OCI-LY1 (cell line): Measurements from ENCODE around the gene ST6GALNAC3.

Experiments
- H2AFZ ChIP-seq: fragments of 200-600 bp; sonication (generic), shearing (Covaris generic); 2 replicates; pipeline ENCODE4 v1.6.0; 2014; ENCODE audit warnings: antibody characterized with exemption, mild to moderate bottlenecking, low read length
- H3F3A ChIP-seq: fragments of 200-600 bp; sonication (generic), shearing (Covaris generic); 2 replicates; pipeline ENCODE4 v1.6.0; 2014; ENCODE audit warnings: mild to moderate bottlenecking, antibody characterized with exemption, low read length, moderate library complexity; ENCODE audit not compliant: insufficient read depth
- H3K27ac ChIP-seq: fragments of 200-600 bp; sonication (generic); 2 replicates; pipeline ENCODE4 v1.5.1; 2014; ENCODE audit warnings: low read length, mixed run types, mild to moderate bottlenecking, low read depth; ENCODE audit not compliant: poor library complexity, severe bottlenecking
- H3K27me3 ChIP-seq: fragments of 200-600 bp; sonication (generic); 2 replicates; pipeline ENCODE4 v1.6.0; 2014; ENCODE audit warnings: antibody characterized with exemption, mild to moderate bottlenecking, low read length, moderate library complexity; ENCODE audit not compliant: insufficient read depth
- H3K36me3 ChIP-seq: fragments of 200-600 bp; sonication (generic); 2 replicates; pipeline ENCODE4 v1.6.1; 2014; ENCODE audit warnings: mild to moderate bottlenecking, antibody characterized with exemption, low read length, moderate library complexity, mixed read lengths; ENCODE audit not compliant: insufficient read depth
- H3K4me1 ChIP-seq: fragments of 200-600 bp; sonication (generic); 2 replicates; pipeline ENCODE4 v1.5.1; 2014; ENCODE audit warnings: mild to moderate bottlenecking, low read length, moderate library complexity; ENCODE audit not compliant: insufficient read depth, severe bottlenecking
- H3K4me2 ChIP-seq: fragments of 200-600 bp; sonication (generic), shearing (Covaris generic); 2 replicates; pipeline ENCODE4 v1.6.1; 2014; ENCODE audit warnings: low read length
- H3K4me3 ChIP-seq: fragments of 200-600 bp; sonication (generic); 2 replicates; pipeline ENCODE4 v1.5.1; 2014; ENCODE audit warnings: low read length, low read depth, mild to moderate bottlenecking, mixed read lengths; ENCODE audit not compliant: poor library complexity, severe bottlenecking
- H3K79me2 ChIP-seq: fragments of 200-600 bp; shearing (Covaris generic); 2 replicates; pipeline ENCODE4 v1.6.1; 2016; ENCODE audit warnings: mixed run types, low read length, mixed read lengths; ENCODE audit not compliant: insufficient read depth
- H3K9ac ChIP-seq: fragments of 200-600 bp; sonication (generic), shearing (Covaris generic); 2 replicates; pipeline ENCODE4 v1.6.1; 2014; ENCODE audit warnings: mild to moderate bottlenecking, low read length, mixed read lengths
- H3K9me2 ChIP-seq: fragments of 200-600 bp; sonication (generic), shearing (Covaris generic); 2 replicates; pipeline ENCODE4 v1.6.1; 2014; ENCODE audit warnings: low read depth, mild to moderate bottlenecking, low read length, mixed read lengths
- H3K9me3 ChIP-seq: fragments of 200-600 bp; shearing (Covaris generic); 2 replicates; pipeline ENCODE4 v1.6.1; 2014; ENCODE audit warnings: low read length, mixed read lengths
- H4K20me1 ChIP-seq: fragments of 200-600 bp; sonication (generic), shearing (Covaris generic); 2 replicates; pipeline ENCODE4 v1.6.0; 2016; ENCODE audit warnings: mild to moderate bottlenecking, low read length; ENCODE audit not compliant: insufficient read depth
- CTCF ChIP-seq: fragments of 200-600 bp; sonication (generic), shearing (Covaris generic); IDR thresholded peaks from 2 replicates; pipeline ENCODE4 v1.5.1; 2017; ENCODE audit warnings: mild to moderate bottlenecking, antibody characterized with exemption, low read length, moderate library complexity, mixed read lengths
- EZH2 ChIP-seq: fragments of 200-600 bp; sonication (generic), shearing (Covaris generic); IDR thresholded peaks from 2 replicates; pipeline ENCODE4 v1.8.0; 2017; ENCODE audit warnings: borderline replicate concordance, mixed run types, mild to moderate bottlenecking, antibody characterized with exemption, low read length, moderate library complexity, mixed read lengths

Gene ST6GALNAC3

GRCh38 chr1:76106719-76107235 lies 32.2 kb downstream of the ST6GALNAC3 start:
- no peaks in the 10 kb centered on the region for H3K36me3 ChIP-seq
- TF ChIP-seq CTCF: no peak
- no peak for TF ChIP-seq EZH2
- no peaks in the 10 kb centered on the region for H4K20me1 ChIP-seq
- no peaks in the 10 kb centered on the region for H3F3A ChIP-seq
- H3K4me3 ChIP-seq: no peak overlapping the region
- H3K9me3 ChIP-seq: no peaks in the 10 kb centered on the region
- H3K79me2 ChIP-seq: no peaks in the 10 kb centered on the region
- H3K27ac ChIP-seq: no peak overlapping the region
- H3K4me1 ChIP-seq: no peaks in the 10 kb centered on the region
- H3K9ac ChIP-seq: no peak overlapping the region
- no peaks in the 10 kb centered on the region for H3K27me3 ChIP-seq
- H3K9me2 ChIP-seq: no peaks in the 10 kb centered on the region
- H2AFZ ChIP-seq: no peak overlapping the region
- H3K4me2 ChIP-seq: no peak overlapping the region

GRCh38 chr1:76109404-76109803 lies 34.9 kb downstream of the ST6GALNAC3 start:
- Histone ChIP-seq H3K4me3 (no peak overlapping the region), H3K9me2 (no peaks in the 10 kb centered on the region), H3K4me1 (no peaks in the 10 kb centered on the region), H3K9me3 (no peaks in the 10 kb centered on the region), H3K79me2 (no peaks in the 10 kb centered on the region), H2AFZ (no peak overlapping the region), H3K27me3 (no peaks in the 10 kb centered on the region), H3K9ac (no peak overlapping the region), H3K36me3 (no peaks in the 10 kb centered on the region), H3F3A (no peaks in the 10 kb centered on the region), H3K4me2 (no peak overlapping the region), H4K20me1 (no peaks in the 10 kb centered on the region), H3K27ac (no peak overlapping the region)
- TF ChIP-seq CTCF (no peak), EZH2 (no peak)

GRCh38 chr1:76109901-76110560 lies 35.5 kb downstream of the ST6GALNAC3 start:
- no peaks in the 10 kb centered on the region for H3K36me3 ChIP-seq
- H2AFZ ChIP-seq: no peak overlapping the region
- no peaks in the 10 kb centered on the region for H3F3A ChIP-seq
- no peak for TF ChIP-seq EZH2
- no peak for TF ChIP-seq CTCF
- no peaks in the 10 kb centered on the region for H3K27me3 ChIP-seq
- H3K9me2 ChIP-seq: no peaks in the 10 kb centered on the region
- no peaks in the 10 kb centered on the region for H3K4me1 ChIP-seq
- no peak overlapping the region for H3K4me3 ChIP-seq
- H3K4me2 ChIP-seq: no peak overlapping the region
- H3K9ac ChIP-seq: no peak overlapping the region
- no peak overlapping the region for H3K27ac ChIP-seq
- no peaks in the 10 kb centered on the region for H3K79me2 ChIP-seq
- no peaks in the 10 kb centered on the region for H4K20me1 ChIP-seq
- H3K9me3 ChIP-seq: no peaks in the 10 kb centered on the region
